SU-DHL-6 (cell line): Measurements from ENCODE around the gene SPTAN1.

Experiments used
- CTCF ChIP-seq: fragments of 200-600 bp; sonication (generic); IDR thresholded peaks from one replicate; pipeline ENCODE4 v1.5.1; 2017; ENCODE audit warnings: antibody characterized with exemption, mild to moderate bottlenecking, low read length, moderate library complexity; ENCODE audit not compliant: insufficient read depth, poor library complexity, severe bottlenecking
- EZH2phosphoT487 ChIP-seq: fragments of 200-600 bp; sonication (generic), shearing (Covaris generic); conservative IDR thresholded peaks from 2 replicates; pipeline ENCODE4 v1.6.1; 2018; ENCODE audit warnings: mild to moderate bottlenecking, antibody characterized with exemption, low read length, moderate library complexity, mixed read lengths

- TF ChIP-seq CTCF, result no peak
- TF ChIP-seq EZH2phosphoT487, result no peak
Measured at GRCh38 chr9:128603697-128604096, 51.3 kb downstream of the SPTAN1 start.
